Panc1 (cell line): ENCODE data around the gene PBXIP1. TPM values are rescaled to one million over a fixed set of nuclear protein-coding genes. Genes with fewer than 3 reads are reported as not detected.

Experiments
- ATAC-seq: fragments of 200-7000 bp; cut with Tn5 transposase; 2 replicates; pipeline ENCODE4 v1.9.1; 2020; ENCODE audit warnings: mild to moderate bottlenecking, moderate library complexity
- BruUV-seq: library from RNA; stranded (reverse); fragments of 400-500 nt; replicated peaks from 2 replicates; lab custom pipeline; 2021; lab: Mats Ljungman, UMichigan
- CTCF ChIA-PET: fragments of 300-600 bp; sonication (Branson Sonifier 250); formaldehyde crosslinking; loops from one replicate; lab custom pipeline; 2022; ENCODE audit warnings: antibody characterized with exemption; lab: Charles Lee
- POLR2A ChIA-PET: fragments of 300-600 bp; sonication (Branson Sonifier 250); formaldehyde crosslinking; loops from one replicate; lab custom pipeline; 2022; ENCODE audit warnings: antibody characterized with exemption; lab: Charles Lee
- DNase-seq: peaks from one replicate; pipeline ENCODE4 v3.0.0-alpha.2; 2010; ENCODE audit warnings: low read depth, low spot score
- H3K27ac ChIP-seq: 2 replicates; pipeline ENCODE4 v1.5.1; 2011; ENCODE audit warnings: mild to moderate bottlenecking, low read length, inconsistent platforms
- H3K27me3 ChIP-seq: fragments of 200-500 bp; sonication (Bioruptor generic); 2 replicates; pipeline ENCODE4 v1.6.0; 2014; ENCODE audit warnings: low read length, inconsistent platforms; ENCODE audit not compliant: control insufficient read depth, insufficient read depth
- H3K36me3 ChIP-seq: fragments of 200-500 bp; sonication (Bioruptor generic); 2 replicates; pipeline ENCODE4 v1.5.1; 2014; ENCODE audit warnings: inconsistent platforms, mild to moderate bottlenecking, low read length, moderate library complexity; ENCODE audit not compliant: control insufficient read depth, insufficient read depth
- H3K4me1 ChIP-seq: 2 replicates; pipeline ENCODE4 v1.5.1; 2011; ENCODE audit warnings: inconsistent platforms, mild to moderate bottlenecking, low read length, moderate library complexity; ENCODE audit not compliant: control insufficient read depth, insufficient read depth
- H3K4me3 ChIP-seq, 2 experiments: 2 replicates each; pipeline ENCODE4 v1.5.1; 2011 to 2012; ENCODE audit warnings: low read depth in 2 of 2, low read length in 2 of 2, mild to moderate bottlenecking in 2 of 2, inconsistent platforms in 1 of 2, moderate library complexity in 1 of 2
- H3K9me3 ChIP-seq: fragments of 200-500 bp; sonication (Bioruptor generic); 2 replicates; pipeline ENCODE4 v1.5.1; 2014; ENCODE audit warnings: low read depth, mild to moderate bottlenecking, inconsistent platforms, low read length, moderate library complexity; ENCODE audit not compliant: control insufficient read depth, insufficient read depth
- CTCF ChIP-seq: fragments of 450-650 bp; IDR thresholded peaks from 2 replicates; pipeline ENCODE4 v1.5.1; 2017; ENCODE audit warnings: mild to moderate bottlenecking
- POLR2AphosphoS5 ChIP-seq: IDR thresholded peaks from 2 replicates; pipeline ENCODE4 v1.6.1; 2012; ENCODE audit warnings: mild to moderate bottlenecking, low read depth, low read length, moderate library complexity
- REST ChIP-seq, 2 experiments: IDR thresholded peaks; 2 replicates each; pipeline ENCODE4 v1.6.1; 2011 to 2012; ENCODE audit warnings: low read depth in 2 of 2, control low read depth in 1 of 2, low read length in 1 of 2, mild to moderate bottlenecking in 1 of 2, moderate library complexity in 1 of 2; ENCODE audit not compliant: insufficient read depth in 1 of 2
- SIN3A ChIP-seq: IDR thresholded peaks from 2 replicates; pipeline ENCODE4 v1.6.1; 2012; ENCODE audit warnings: low read depth, mild to moderate bottlenecking, low read length, moderate library complexity, borderline replicate concordance; ENCODE audit not compliant: insufficient read depth
- TCF7L2 ChIP-seq: IDR thresholded peaks from 2 replicates; pipeline ENCODE4 v1.6.1; 2011; ENCODE audit warnings: mild to moderate bottlenecking, low read depth, low read length, inconsistent platforms
- in situ Hi-C: cut with HindIII; loops from 2 replicates; pipeline ENCODE4 v1.10.0; 2016; ENCODE audit warnings: low sequenced_read_pairs, low pct_unique_long_range_greater_than_20kb
- intact Hi-C: fragments of 100-400 bp; cut with micrococcal nuclease; formaldehyde crosslinking; loops from one replicate; pipeline ENCODE4 v1.10.0; 2022; ENCODE audit not compliant: unreplicated experiment
- total RNA-seq: library from RNA; stranded (reverse); gene quantifications from one replicate; pipeline ENCODE4 v1.2.1, GENCODE V29; 2021; ENCODE audit not compliant: unreplicated experiment

PBXIP1 gene
- total RNA-seq, 1 experiment from 2014 or later, result 40.7 TPM

GRCh38 chr1:154971341-154971998, 15.6 kb upstream of the PBXIP1 start:
- Histone ChIP-seq H3K9me3 (no peaks in the 10 kb centered on the region), H3K27ac (peak overlapping the region; percentile 98), H3K4me3 (peak overlapping the region; percentile 77 to 88), H3K27me3 (no peaks in the 10 kb centered on the region), H3K4me1 (peaks cover 47% of the 10 kb centered on the region), H3K36me3 (peaks cover 4% of the 10 kb centered on the region)
- ATAC-seq, result no peak
- in situ Hi-C loops, result no loop called here
- intact Hi-C loops, result no loop called here
- DNase-seq, result no peak
- BruUV-seq, result no TSS peak
- POLR2A ChIA-PET, result interaction anchor here (1.1 kb wide), 1 partner anchor 44 kb away, joined by 3 read pairs; no protein-coding TSS in a partner anchor
- CTCF ChIA-PET, result interaction anchor here (0.6 to 0.7 kb wide), 2 partner anchors 24 to 31 kb away, joined by 3 read pairs; partner anchors contain the start of gene ZBTB7B
- TF ChIP-seq CTCF (no peak), REST (IDR thresholded peaks at IDR 0.05; ENCODE audit: insufficient read depth in 1 of 2, low read depth in 2 of 2, low read length in 1 of 2) (no peak), SIN3A (no peak)

- TF ChIP-seq SIN3A (no peak), POLR2AphosphoS5 (peak; percentile 82), TCF7L2 (no peak)
- ATAC-seq, result peak; percentile 75
- Histone ChIP-seq H3K27ac (peak within 1 kb of the TSS; percentile 98), H3K36me3 (peaks cover 4% of the 10 kb centered on the region), H3K27me3 (no peaks in the 10 kb centered on the region), H3K4me1 (peaks cover 43% of the 10 kb centered on the region), H3K4me3 (peak within 1 kb of the TSS; percentile 77 to 88), H3K9me3 (no peaks in the 10 kb centered on the region)
- CTCF ChIA-PET, result interaction anchor here (0.6 to 0.9 kb wide), 4 partner anchors 9 to 114 kb away, joined by 3 to 4 read pairs (median 3); partner anchors contain the start of gene PYGO2
- DNase-seq, result no peak
- intact Hi-C loops, result no loop called here
- BruUV-seq, result no TSS peak
- POLR2A ChIA-PET, result interaction anchor here (0.6 to 1.1 kb wide), 6 partner anchors 10 to 115 kb away, joined by 3 to 15 read pairs (median 4); partner anchors contain the start of genes LENEP, PMVK and PYGO2
- in situ Hi-C loops, result no loop called here
Measured at GRCh38 chr1:154970631-154971340, 14.9 kb upstream of the PBXIP1 start, which contains the start of gene SHC1. TSS of gene SHC1 (minus strand) at chr1:154970747. CDS start at chr1:154970526, 221 bp downstream.
